WI38 (cell line): Measurements from ENCODE around the gene DYNLT2.
A peak's percentile ranks its signal among the peaks of the same experiment; 100 is the strongest.

ENCODE experiments used
- H3K4me3 ChIP-seq: 2 replicates; pipeline ENCODE4 v1.5.1; 2011; ENCODE audit warnings: low read depth, mild to moderate bottlenecking, control low read depth, low read length
- CTCF ChIP-seq: IDR thresholded peaks from 2 replicates; pipeline ENCODE4 v1.5.1; 2012; ENCODE audit warnings: low read depth, mild to moderate bottlenecking, control low read depth, low read length

Gene DYNLT2

GRCh38 chr6:169729961-169730360 is 21.4 kb downstream of the DYNLT2 start:
- H3K4me3 ChIP-seq = no peak overlapping the region
- no peak for TF ChIP-seq CTCF

GRCh38 chr6:169726963-169727362 is 24.4 kb downstream of the DYNLT2 start:
- no peak for TF ChIP-seq CTCF
- H3K4me3 ChIP-seq = no peak overlapping the region

- TF ChIP-seq CTCF = no peak
Measured at GRCh38 chr6:169726049-169726400, 25.3 kb downstream of the DYNLT2 start.

GRCh38 chr6:169725125-169726048 is 26.0 kb downstream of the DYNLT2 start:
- TF ChIP-seq CTCF = no peak
- H3K4me3 ChIP-seq = peak overlapping the region; percentile 57

More at GRCh38 chr6:169726049-169726400, 25.3 kb downstream of the DYNLT2 start:
- no peak overlapping the region for H3K4me3 ChIP-seq

- peak within 1 kb of the TSS; percentile 73 for H3K4me3 ChIP-seq
- no peak for TF ChIP-seq CTCF
Measured at GRCh38 chr6:169724494-169725124, 26.8 kb downstream of the DYNLT2 start, which contains the start of gene PHF10. Gene PHF10 (minus strand): TSS chr6:169724500. CDS start chr6:169723931, 569 bp downstream.

- TF ChIP-seq CTCF = no peak
- peak overlapping the region; percentile 46 for H3K4me3 ChIP-seq
Measured at GRCh38 chr6:169723991-169724493, 27.3 kb downstream of the DYNLT2 start.
